CD4-positive, alpha-beta T cell (primary cell): Measurements from ENCODE around the gene PIN1. TPM values are rescaled to one million over a fixed set of nuclear protein-coding genes. Genes with fewer than 3 reads are reported as not detected.
A peak's percentile ranks its signal among the peaks of the same experiment; 100 is the strongest.

Experiments used
- ATAC-seq: fragments of 200-7000 bp; cut with Tn5 transposase; one replicate; pipeline ENCODE4 v1.10.0; 2022; ENCODE audit warnings: mild to moderate bottlenecking; ENCODE audit not compliant: poor library complexity
- CTCF ChIA-PET: fragments of 350-600 bp; sonication (Branson Sonifier 250); formaldehyde crosslinking; loops from one replicate; lab custom pipeline; 2021; ENCODE audit warnings: antibody characterized with exemption, inconsistent platforms; lab: Charles Lee
- POLR2A ChIA-PET: fragments of 350-600 bp; sonication (Branson Sonifier 250); formaldehyde crosslinking; loops from one replicate; lab custom pipeline; 2021; ENCODE audit warnings: antibody characterized with exemption, inconsistent platforms; lab: Charles Lee
- DNase-seq, 14 experiments: peaks; one replicate each; pipeline ENCODE4 v3.0.0-alpha.2; 2013 to 2020; ENCODE audit warnings: mixed read lengths in 2 of 14
- H3K27ac ChIP-seq, 2 donors: one replicate each; pipeline versions ENCODE4 v1.5.1 to v1.7.0; 2013; ENCODE audit warnings: low read length in 2 of 2, low read depth in 1 of 2, mild to moderate bottlenecking in 1 of 2
- H3K27me3 ChIP-seq, 2 experiments: 1 replicate in 1 of 2; 2 replicates in 1 of 2; pipeline versions ENCODE4 v1.6.1 to v1.7.0; 2013; ENCODE audit warnings: low read length in 2 of 2, control low read depth in 1 of 2, mild to moderate bottlenecking in 1 of 2, moderate library complexity in 1 of 2; ENCODE audit not compliant: insufficient read depth in 2 of 2, control insufficient read depth in 1 of 2
- H3K36me3 ChIP-seq: one replicate; pipeline ENCODE4 v1.6.1; 2013; ENCODE audit warnings: low read length, control low read depth; ENCODE audit not compliant: insufficient read depth
- H3K4me1 ChIP-seq: one replicate; pipeline ENCODE4 v1.6.1; 2013; ENCODE audit warnings: low read length, control low read depth; ENCODE audit not compliant: insufficient read depth
- H3K4me3 ChIP-seq: one replicate; pipeline ENCODE4 v1.5.1; 2013; ENCODE audit warnings: mild to moderate bottlenecking, low read length, moderate library complexity
- H3K9me3 ChIP-seq, 2 experiments: 1 replicate in 1 of 2; 2 replicates in 1 of 2; pipeline versions ENCODE4 v1.6.1 to v1.7.0; 2013; ENCODE audit warnings: low read length in 2 of 2, mild to moderate bottlenecking in 2 of 2, control low read depth in 1 of 2, moderate library complexity in 1 of 2; ENCODE audit not compliant: control insufficient read depth in 1 of 2, insufficient read depth in 1 of 2
- H3K27ac Mint-ChIP-seq: one replicate; pipeline ENCODE4 v1.8.0; 2020; ENCODE audit warnings: mixed read lengths
- H3K27me3 Mint-ChIP-seq: one replicate; pipeline ENCODE4 v1.8.0; 2021; ENCODE audit warnings: mixed read lengths
- H3K36me3 Mint-ChIP-seq: one replicate; pipeline ENCODE4 v1.8.0; 2021; ENCODE audit warnings: low read depth, mixed read lengths
- H3K4me1 Mint-ChIP-seq: one replicate; pipeline ENCODE4 v1.8.0; 2021; ENCODE audit warnings: low read depth, mixed read lengths
- H3K4me3 Mint-ChIP-seq: one replicate; pipeline ENCODE4 v1.8.0; 2020; ENCODE audit warnings: mild to moderate bottlenecking, mixed read lengths
- H3K9me3 Mint-ChIP-seq: one replicate; pipeline ENCODE4 v1.8.0; 2020; ENCODE audit warnings: mixed read lengths
- CTCF ChIP-seq: fragments of 200-600 bp; IDR thresholded peaks from one replicate; pipeline ENCODE4 v1.8.0; 2022; ENCODE audit warnings: antibody characterized with exemption, mild to moderate bottlenecking
- intact Hi-C, 2 experiments: fragments of 100-400 bp; cut with DNase I in 1 of 2; cut with micrococcal nuclease in 1 of 2; formaldehyde crosslinking; loops; one replicate each; pipeline versions ENCODE4 v1.15.1 to v1.9.0; 2023 to 2025; cut with DNase I, micrococcal nuclease
- total RNA-seq, 174 experiments: library from RNA in 2 of 174; stranded (reverse) in 2 of 174; gene quantifications; one replicate each; pipeline ENCODE4 v1.2.3 and lab custom pipeline; 2021 to 2026

PIN1 gene
- total RNA-seq, 2 experiments from 2014 or later = 33.2 to 35.3 TPM

GRCh38 chr19:9850235-9850959 lies 15.3 kb downstream of the PIN1 start:
- H3K4me1 ChIP-seq = peaks cover 37% of the 10 kb centered on the region
- DNase-seq (no peak), ATAC-seq (no peak)
- no peak overlapping the region for H3K27ac Mint-ChIP-seq
- ChIA-PET POLR2A (no interaction called here), CTCF (no interaction called here)
- no peaks in the 10 kb centered on the region for H3K9me3 ChIP-seq
- H3K36me3 Mint-ChIP-seq = peaks cover 70% of the 10 kb centered on the region
- no peaks in the 10 kb centered on the region for H3K27me3 Mint-ChIP-seq
- H3K9me3 Mint-ChIP-seq = no peaks in the 10 kb centered on the region
- peaks cover 46% of the 10 kb centered on the region for H3K36me3 ChIP-seq
- H3K27me3 ChIP-seq = no peaks in the 10 kb centered on the region
- intact Hi-C loops = loop anchor here in 1 of 2 experiments (5.0 to 10.0 kb wide), 2 partner anchors 152 to 374 kb away; no protein-coding TSS in a partner anchor
- no peak overlapping the region for H3K27ac ChIP-seq
- no peak overlapping the region for H3K4me3 Mint-ChIP-seq
- TF ChIP-seq CTCF = no peak
- H3K4me1 Mint-ChIP-seq = peaks cover 52% of the 10 kb centered on the region
- no peak overlapping the region for H3K4me3 ChIP-seq

GRCh38 chr19:9854282-9854846 lies 19.2 kb downstream of the PIN1 start:
- CTCF ChIA-PET = no interaction called here
- Histone ChIP-seq H3K4me3 (no peak overlapping the region), H3K9me3 (no peaks in the 10 kb centered on the region), H3K4me1 (peaks cover 53% of the 10 kb centered on the region), H3K36me3 (peaks cover 24% of the 10 kb centered on the region), H3K27ac (no peak overlapping the region), H3K27me3 (no peaks in the 10 kb centered on the region)
- ATAC-seq (no peak), DNase-seq (no peak)
- intact Hi-C loops = loop anchor here in 1 of 2 experiments (5.0 to 10.0 kb wide), 2 partner anchors 148 to 370 kb away; no protein-coding TSS in a partner anchor
- Mint-ChIP-seq H3K27me3 (no peaks in the 10 kb centered on the region), H3K4me1 (peaks cover 76% of the 10 kb centered on the region), H3K4me3 (no peak overlapping the region), H3K36me3 (peaks cover 65% of the 10 kb centered on the region), H3K9me3 (no peaks in the 10 kb centered on the region), H3K27ac (peak overlapping the region; percentile 76)
- POLR2A ChIA-PET = no interaction called here
- TF ChIP-seq CTCF = no peak

GRCh38 chr19:9856609-9857008 lies 21.5 kb downstream of the PIN1 start:
- Histone ChIP-seq H3K4me3 (peak overlapping the region; percentile 57), H3K4me1 (peaks cover 75% of the 10 kb centered on the region), H3K27ac (peak overlapping the region; percentile 54 to 84), H3K27me3 (no peaks in the 10 kb centered on the region), H3K36me3 (peaks cover 22% of the 10 kb centered on the region), H3K9me3 (no peaks in the 10 kb centered on the region)
- ATAC-seq = no peak
- Mint-ChIP-seq H3K27ac (peak overlapping the region; percentile 83), H3K4me1 (peaks cover 84% of the 10 kb centered on the region), H3K9me3 (no peaks in the 10 kb centered on the region), H3K36me3 (peaks cover 54% of the 10 kb centered on the region), H3K27me3 (no peaks in the 10 kb centered on the region), H3K4me3 (peak overlapping the region; percentile 87)
- CTCF ChIA-PET = no interaction called here
- intact Hi-C loops = loop anchor here in 1 of 2 experiments (10.0 kb wide), 1 partner anchor 368 kb away; no protein-coding TSS in a partner anchor
- no peak for TF ChIP-seq CTCF
- POLR2A ChIA-PET = interaction anchor here (2.8 to 3.3 kb wide), 2 partner anchors 11 to 88 kb away, joined by 6 to 27 read pairs; partner anchors contain the start of gene ZNF846
- DNase-seq = no peak
